NT2/D1 (cell line): ENCODE results near the gene CATSPERD.

ENCODE experiments used
- YY1 ChIP-seq: IDR thresholded peaks from 2 replicates; pipeline ENCODE4 v1.6.1; 2011; ENCODE audit not compliant: insufficient read length, insufficient read depth
- ZNF274 ChIP-seq: IDR thresholded peaks from 2 replicates; pipeline ENCODE4 v1.6.1; 2011; ENCODE audit warnings: mild to moderate bottlenecking, low read depth, low read length

- no peak for TF ChIP-seq ZNF274
- TF ChIP-seq YY1 = no peak
These were observed 88.6 kb downstream of the CATSPERD start for GRCh38 chr19:5809053-5809452.
